IMR-90 (cell line): ENCODE measurements around the gene AMPD1.

Source experiments
- CEBPB ChIP-seq: IDR thresholded peaks from 2 replicates; pipeline ENCODE4 v1.6.1; 2012; ENCODE audit warnings: low read depth, low read length, improper control_type of control experiment
- CTCF ChIP-seq: conservative IDR thresholded peaks from 2 replicates; pipeline ENCODE4 v1.5.1; 2012; ENCODE audit warnings: mild to moderate bottlenecking, low read depth, low read length, improper control_type of control experiment
- MAZ ChIP-seq: IDR thresholded peaks from 2 replicates; pipeline ENCODE4 v1.6.1; 2012; ENCODE audit warnings: low read depth, mild to moderate bottlenecking, low read length, improper control_type of control experiment, moderate library complexity, borderline replicate concordance
- MXI1 ChIP-seq: IDR thresholded peaks from 2 replicates; pipeline ENCODE4 v1.6.1; 2012; ENCODE audit warnings: low read depth, mild to moderate bottlenecking, low read length, moderate library complexity, borderline replicate concordance
- POLR2A ChIP-seq: IDR thresholded peaks from 2 replicates; pipeline ENCODE4 v1.6.1; 2012; ENCODE audit warnings: mild to moderate bottlenecking, low read depth, low read length
- RFX5 ChIP-seq: IDR thresholded peaks from 2 replicates; pipeline ENCODE4 v1.8.0; 2012; ENCODE audit warnings: low read depth, mild to moderate bottlenecking, low read length, moderate library complexity

GRCh38 chr1:114632427-114632826, 62.9 kb downstream of the AMPD1 start:
- TF ChIP-seq CTCF (no peak), POLR2A (no peak), CEBPB (no peak), RFX5 (no peak), MXI1 (no peak), MAZ (no peak)
